ENCODE measurements around the gene ITLN2.

DNA sequence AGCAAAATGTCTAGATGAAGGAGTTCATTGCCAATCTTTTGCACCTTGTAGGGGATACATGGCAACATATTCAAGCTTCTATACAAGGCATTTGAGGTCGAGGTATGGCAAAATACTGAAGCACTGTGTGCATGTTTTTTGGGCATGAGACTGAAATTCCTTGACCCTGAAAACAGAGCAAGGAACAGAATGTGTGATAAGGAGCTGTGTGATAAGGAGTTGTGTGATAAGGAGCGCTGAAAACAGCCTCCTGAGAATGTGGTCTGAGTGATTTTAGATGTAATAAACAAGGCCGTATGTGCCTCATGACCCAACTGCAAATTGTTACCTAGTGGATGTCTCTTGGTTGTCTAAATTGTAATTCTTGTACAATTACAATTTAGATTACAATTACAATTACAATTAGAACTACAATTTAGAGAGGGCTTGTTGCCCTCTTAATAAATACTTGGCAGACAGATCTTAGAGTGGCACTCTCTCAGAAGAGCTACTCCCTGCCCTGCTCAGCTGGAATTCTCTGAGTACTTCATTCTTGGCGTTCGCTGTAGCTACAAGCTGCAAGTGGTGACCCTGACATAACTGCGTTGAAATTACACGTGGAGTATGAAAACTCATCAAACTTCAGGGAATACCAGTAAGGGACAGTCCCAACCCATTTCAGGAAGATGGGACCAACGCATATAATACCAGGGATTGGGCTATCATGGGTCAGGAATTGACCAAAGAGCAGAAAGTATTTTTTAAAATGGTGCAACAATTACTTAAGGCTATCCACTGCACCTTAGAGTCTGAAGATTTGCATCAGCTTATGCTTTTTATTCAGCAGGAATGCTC lies 49.6 kb downstream of the ITLN2 start:
- TF ChIP-seq, protein P1, sequence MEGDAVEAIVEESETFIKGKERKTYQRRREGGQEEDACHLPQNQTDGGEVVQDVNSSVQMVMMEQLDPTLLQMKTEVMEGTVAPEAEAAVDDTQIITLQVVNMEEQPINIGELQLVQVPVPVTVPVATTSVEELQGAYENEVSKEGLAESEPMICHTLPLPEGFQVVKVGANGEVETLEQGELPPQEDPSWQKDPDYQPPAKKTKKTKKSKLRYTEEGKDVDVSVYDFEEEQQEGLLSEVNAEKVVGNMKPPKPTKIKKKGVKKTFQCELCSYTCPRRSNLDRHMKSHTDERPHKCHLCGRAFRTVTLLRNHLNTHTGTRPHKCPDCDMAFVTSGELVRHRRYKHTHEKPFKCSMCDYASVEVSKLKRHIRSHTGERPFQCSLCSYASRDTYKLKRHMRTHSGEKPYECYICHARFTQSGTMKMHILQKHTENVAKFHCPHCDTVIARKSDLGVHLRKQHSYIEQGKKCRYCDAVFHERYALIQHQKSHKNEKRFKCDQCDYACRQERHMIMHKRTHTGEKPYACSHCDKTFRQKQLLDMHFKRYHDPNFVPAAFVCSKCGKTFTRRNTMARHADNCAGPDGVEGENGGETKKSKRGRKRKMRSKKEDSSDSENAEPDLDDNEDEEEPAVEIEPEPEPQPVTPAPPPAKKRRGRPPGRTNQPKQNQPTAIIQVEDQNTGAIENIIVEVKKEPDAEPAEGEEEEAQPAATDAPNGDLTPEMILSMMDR (conservative IDR thresholded peaks at IDR 0.05): no peak
- no peak for TF ChIP-seq EZH2 (IDR thresholded peaks at IDR 0.05; ENCODE audit: low read depth)

Measured in PC-9 (cell line).